B cell (primary cell): ENCODE results near the gene ITIH1. TPM values are rescaled to one million over a fixed set of nuclear protein-coding genes. Genes with fewer than 3 reads are reported as not detected.
A peak's percentile ranks its signal among the peaks of the same experiment; 100 is the strongest.

ENCODE experiments used
- ATAC-seq: fragments of 200-7000 bp; cut with Tn5 transposase; one replicate; pipeline ENCODE4 v1.10.0; 2021; ENCODE audit warnings: low read depth, mild to moderate bottlenecking, moderate number of reproducible peaks, moderate library complexity
- CTCF ChIA-PET: fragments of 350-600 bp; sonication (Branson Sonifier 250); formaldehyde crosslinking; loops from one replicate; lab custom pipeline; 2021; ENCODE audit warnings: antibody characterized with exemption, inconsistent platforms; lab: Charles Lee
- POLR2A ChIA-PET: fragments of 350-600 bp; sonication (Branson Sonifier 250); formaldehyde crosslinking; loops from one replicate; lab custom pipeline; 2021; ENCODE audit warnings: antibody characterized with exemption; lab: Charles Lee
- DNase-seq: peaks from one replicate; pipeline ENCODE4 v3.0.0; 2013
- H2AFZ ChIP-seq: 2 replicates; pipeline ENCODE4 v1.6.1; 2012; ENCODE audit warnings: mild to moderate bottlenecking, low read depth, low read length; ENCODE audit not compliant: insufficient read depth, poor library complexity, severe bottlenecking
- H3K27ac ChIP-seq, 2 donors: 1 replicate in 1 of 2; 2 replicates in 1 of 2; pipeline ENCODE4 v1.5.1; 2012 to 2013; ENCODE audit warnings: low read length in 2 of 2, mild to moderate bottlenecking in 2 of 2, moderate library complexity in 1 of 2
- H3K27me3 ChIP-seq, 4 experiments: fragments of 200-600 bp in 1 of 4; sonication (generic) in 1 of 4; replicated peaks in 1 of 4; 1 replicate in 2 of 4; 2 replicates in 2 of 4; pipeline versions ENCODE4 v1.6.1 to v1.7.0; 2013 to 2016; ENCODE audit warnings: low read length in 3 of 4, mild to moderate bottlenecking in 2 of 4, mixed read lengths in 1 of 4, moderate library complexity in 1 of 4; ENCODE audit not compliant: insufficient read depth in 4 of 4, control insufficient read depth in 3 of 4; ENCODE audit errors: control extremely low read depth in 1 of 4
- H3K36me3 ChIP-seq, 2 experiments: replicated peaks in 1 of 2; 1 replicate in 1 of 2; 2 replicates in 1 of 2; pipeline versions ENCODE4 v1.6.1 to v1.7.1; 2013; ENCODE audit warnings: low read length in 1 of 2; ENCODE audit not compliant: insufficient read depth in 2 of 2, control insufficient read depth in 1 of 2; ENCODE audit errors: control extremely low read depth in 1 of 2, extremely low read depth in 1 of 2
- H3K4me1 ChIP-seq, 2 donors: fragments of 200-600 bp in 1 of 2; sonication (generic) in 1 of 2; 1 replicate in 1 of 2; 2 replicates in 1 of 2; pipeline versions ENCODE4 v1.5.1 to v1.6.1; 2013 to 2017; ENCODE audit warnings: low read length in 2 of 2; ENCODE audit not compliant: control insufficient read depth in 2 of 2, insufficient read depth in 2 of 2
- H3K4me2 ChIP-seq: replicated peaks from 2 replicates; pipeline ENCODE3; 2012; ENCODE audit warnings: mild to moderate bottlenecking, low read depth, low read length; ENCODE audit not compliant: poor library complexity, severe bottlenecking
- H3K4me3 ChIP-seq, 5 experiments: fragments of 200-600 bp in 1 of 5; sonication (generic) in 1 of 5; 1 replicate in 3 of 5; 2 replicates in 2 of 5; pipeline versions ENCODE4 v1.5.1 to v1.7.0; 2011 to 2016; ENCODE audit warnings: low read length in 4 of 5, mild to moderate bottlenecking in 4 of 5, low read depth in 2 of 5, control low read depth in 1 of 5, moderate library complexity in 1 of 5; ENCODE audit not compliant: insufficient read depth in 1 of 5; ENCODE audit errors: control extremely low read depth in 1 of 5, extremely low read depth in 1 of 5
- H3K79me2 ChIP-seq: fragments of 200-600 bp; sonication (generic); one replicate; pipeline ENCODE4 v1.6.0; 2016; ENCODE audit warnings: low read length; ENCODE audit not compliant: control insufficient read depth, insufficient read depth
- H3K9ac ChIP-seq: fragments of 200-600 bp; sonication (generic); 2 replicates; pipeline ENCODE4 v1.6.1; 2017; ENCODE audit warnings: mild to moderate bottlenecking, low read length, moderate library complexity
- H3K9me3 ChIP-seq, 3 donors: one replicate each; pipeline versions ENCODE4 v1.6.1 to v1.7.1; 2013; ENCODE audit warnings: low read length in 2 of 3; ENCODE audit not compliant: control insufficient read depth in 2 of 3, insufficient read depth in 1 of 3; ENCODE audit errors: control extremely low read depth in 1 of 3
- H4K20me1 ChIP-seq: 2 replicates; pipeline ENCODE4 v1.6.0; 2012; ENCODE audit warnings: mild to moderate bottlenecking, low read length; ENCODE audit not compliant: insufficient read depth, control insufficient read depth, poor library complexity, severe bottlenecking
- H3K27ac Mint-ChIP-seq: one replicate; pipeline ENCODE4 v1.8.0; 2021; ENCODE audit warnings: mixed read lengths
- H3K27me3 Mint-ChIP-seq: one replicate; pipeline ENCODE4 v1.8.0; 2021; ENCODE audit warnings: mixed read lengths
- H3K4me1 Mint-ChIP-seq: one replicate; pipeline ENCODE4 v1.8.0; 2021; ENCODE audit warnings: mixed read lengths
- H3K4me3 Mint-ChIP-seq: one replicate; pipeline ENCODE4 v1.8.0; 2021; ENCODE audit warnings: mixed read lengths
- H3K9me3 Mint-ChIP-seq: one replicate; pipeline ENCODE4 v1.8.0; 2022; ENCODE audit warnings: mixed read lengths; ENCODE audit not compliant: insufficient read depth
- EZH2 ChIP-seq: IDR thresholded peaks from 2 replicates; pipeline ENCODE4 v1.6.1; 2012; ENCODE audit warnings: borderline replicate concordance, low read depth, mild to moderate bottlenecking, moderate library complexity, low read length; ENCODE audit not compliant: insufficient read depth, poor library complexity, severe bottlenecking
- WGBS: methylation state at CpG from one replicate; pipeline ENCODE4 v1.1.5; 2013; ENCODE audit warnings: missing lambda C conversion rate; ENCODE audit not compliant: insufficient coverage; 5-methylcytosine and 5-hydroxymethylcytosine counted together
- intact Hi-C: fragments of 100-400 bp; cut with micrococcal nuclease; formaldehyde crosslinking; loops from one replicate; pipeline ENCODE4 v1.10.0; 2022
- polyA plus RNA-seq: library from polyadenylated mRNA; depleted of rRNA; stranded (reverse); fragments of >200 nt; gene quantifications from 2 replicates; pipeline ENCODE4 v1.2.3, GENCODE V29; 2012
- total RNA-seq, 2 donors: library from RNA; stranded (reverse); fragments of 120-200 nt in 1 of 2; gene quantifications; 1 replicate in 1 of 2; 2 replicates in 1 of 2; pipeline versions ENCODE4 v1.2.3 to v1.2.4, GENCODE V29; 2013 to 2022
- TF ChIP-seq, protein P1 (sequence below): fragments of 200-600 bp; IDR thresholded peaks from one replicate; pipeline ENCODE4 v1.8.0; 2022; ENCODE audit warnings: antibody characterized with exemption, mild to moderate bottlenecking

The ITIH1 gene
- total and polyA plus RNA-seq, 2 donors (not counting 1 experiment from before 2014, with no cell fraction given) = 2.0 TPM; not detected in 1

DNA sequence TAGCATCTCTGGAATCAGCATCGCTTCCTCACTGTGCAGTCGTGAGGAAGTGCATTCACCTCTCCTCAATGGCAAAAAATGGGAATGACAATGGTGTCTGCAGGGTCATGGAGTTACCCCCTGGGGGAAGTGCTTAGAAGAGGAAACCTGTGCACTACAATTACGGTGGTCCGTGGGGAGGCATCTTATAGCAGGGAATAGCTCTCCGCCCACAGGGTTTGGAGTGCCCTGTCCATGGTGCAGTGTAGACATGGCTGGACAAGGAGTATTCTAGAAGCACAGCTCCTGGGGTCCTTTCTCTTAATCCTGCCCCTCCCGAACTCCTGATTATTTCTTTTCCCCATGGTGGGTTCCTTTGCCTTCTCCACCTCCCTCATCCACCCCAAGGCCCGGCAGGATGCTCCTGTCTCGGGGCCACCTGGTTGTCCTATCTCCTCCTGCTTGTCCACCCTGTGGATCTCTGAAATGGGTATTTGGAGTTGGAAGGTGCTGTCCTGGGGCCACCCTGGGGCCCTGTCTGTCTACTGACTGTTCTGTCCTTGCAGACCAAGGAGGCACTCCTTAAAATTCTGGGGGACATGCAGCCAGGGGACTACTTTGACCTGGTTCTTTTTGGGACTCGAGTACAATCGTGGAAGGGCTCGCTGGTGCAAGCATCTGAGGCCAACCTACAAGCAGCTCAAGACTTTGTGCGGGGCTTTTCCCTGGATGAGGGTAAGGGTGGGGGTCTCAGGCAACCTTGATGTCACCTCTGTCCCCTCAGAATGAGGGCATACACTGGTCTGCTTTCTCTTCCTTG is 5.2 kb downstream of the ITIH1 start:
- CTCF ChIA-PET = no interaction called here
- Histone ChIP-seq H3K36me3 (no peaks in the 10 kb centered on the region), H4K20me1 (no peaks in the 10 kb centered on the region), H3K27me3 (no peaks in the 10 kb centered on the region), H3K4me3 (no peak overlapping the region), H3K79me2 (no peaks in the 10 kb centered on the region), H3K27ac (no peak overlapping the region), H3K9me3 (no peaks in the 10 kb centered on the region), H2AFZ (no peak overlapping the region), H3K4me1 (peaks cover 14 to 19% of the 10 kb centered on the region in 2 donors), H3K9ac (no peak overlapping the region), H3K4me2 (no peak overlapping the region)
- Mint-ChIP-seq H3K9me3 (no peaks in the 10 kb centered on the region), H3K27ac (peak overlapping the region; percentile 10), H3K4me1 (peaks cover 14% of the 10 kb centered on the region), H3K27me3 (peaks cover 4% of the 10 kb centered on the region), H3K4me3 (no peak overlapping the region)
- intact Hi-C loops = no loop called here
- ATAC-seq = no peak
- POLR2A ChIA-PET = no interaction called here
- TF ChIP-seq EZH2 = no peak
- TF ChIP-seq, protein P1, sequence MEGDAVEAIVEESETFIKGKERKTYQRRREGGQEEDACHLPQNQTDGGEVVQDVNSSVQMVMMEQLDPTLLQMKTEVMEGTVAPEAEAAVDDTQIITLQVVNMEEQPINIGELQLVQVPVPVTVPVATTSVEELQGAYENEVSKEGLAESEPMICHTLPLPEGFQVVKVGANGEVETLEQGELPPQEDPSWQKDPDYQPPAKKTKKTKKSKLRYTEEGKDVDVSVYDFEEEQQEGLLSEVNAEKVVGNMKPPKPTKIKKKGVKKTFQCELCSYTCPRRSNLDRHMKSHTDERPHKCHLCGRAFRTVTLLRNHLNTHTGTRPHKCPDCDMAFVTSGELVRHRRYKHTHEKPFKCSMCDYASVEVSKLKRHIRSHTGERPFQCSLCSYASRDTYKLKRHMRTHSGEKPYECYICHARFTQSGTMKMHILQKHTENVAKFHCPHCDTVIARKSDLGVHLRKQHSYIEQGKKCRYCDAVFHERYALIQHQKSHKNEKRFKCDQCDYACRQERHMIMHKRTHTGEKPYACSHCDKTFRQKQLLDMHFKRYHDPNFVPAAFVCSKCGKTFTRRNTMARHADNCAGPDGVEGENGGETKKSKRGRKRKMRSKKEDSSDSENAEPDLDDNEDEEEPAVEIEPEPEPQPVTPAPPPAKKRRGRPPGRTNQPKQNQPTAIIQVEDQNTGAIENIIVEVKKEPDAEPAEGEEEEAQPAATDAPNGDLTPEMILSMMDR = no peak
- 78% methylated on average over 7 of the region's 12 CpGs for WGBS
- no peak for DNase-seq

DNA sequence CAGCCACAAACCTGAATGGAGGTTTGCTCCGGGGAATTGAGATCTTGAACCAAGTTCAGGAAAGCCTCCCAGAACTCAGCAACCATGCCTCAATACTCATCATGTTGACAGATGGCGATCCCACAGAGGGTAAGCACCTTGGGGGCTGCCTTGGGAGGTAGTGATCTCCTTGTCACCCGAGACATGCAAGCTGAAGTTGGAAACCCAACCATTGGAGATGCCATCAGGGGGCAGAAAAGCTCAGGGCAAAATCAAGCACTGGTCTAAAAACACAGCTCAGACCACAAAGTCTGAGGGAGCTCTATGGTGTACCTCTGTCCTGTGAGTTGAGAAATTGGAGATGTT is 5.8 kb downstream of the ITIH1 start:
- no peaks in the 10 kb centered on the region for H4K20me1 ChIP-seq
- no peak overlapping the region for H3K27ac ChIP-seq
- no peak overlapping the region for H3K4me2 ChIP-seq
- H3K4me3 ChIP-seq = no peak overlapping the region
- H3K79me2 ChIP-seq = no peaks in the 10 kb centered on the region
- H3K4me1 ChIP-seq = peaks cover 14 to 19% of the 10 kb centered on the region in 2 donors
- DNase-seq (no peak), ATAC-seq (no peak)
- Mint-ChIP-seq H3K4me1 (peaks cover 14% of the 10 kb centered on the region), H3K9me3 (no peaks in the 10 kb centered on the region), H3K4me3 (no peak overlapping the region), H3K27me3 (peaks cover 4% of the 10 kb centered on the region), H3K27ac (no peak overlapping the region)
- POLR2A ChIA-PET = no interaction called here
- no peak overlapping the region for H2AFZ ChIP-seq
- no peaks in the 10 kb centered on the region for H3K9me3 ChIP-seq
- H3K36me3 ChIP-seq = no peaks in the 10 kb centered on the region
- CTCF ChIA-PET = no interaction called here
- no peak overlapping the region for H3K9ac ChIP-seq
- 94% methylated on average over 3 of the region's 3 CpGs for WGBS
- intact Hi-C loops = no loop called here
- no peaks in the 10 kb centered on the region for H3K27me3 ChIP-seq
- TF ChIP-seq EZH2 = no peak
- TF ChIP-seq, protein P1 = no peak
